Measurements from ENCODE around the gene UBE2E3.

The UBE2E3 gene

DNA sequence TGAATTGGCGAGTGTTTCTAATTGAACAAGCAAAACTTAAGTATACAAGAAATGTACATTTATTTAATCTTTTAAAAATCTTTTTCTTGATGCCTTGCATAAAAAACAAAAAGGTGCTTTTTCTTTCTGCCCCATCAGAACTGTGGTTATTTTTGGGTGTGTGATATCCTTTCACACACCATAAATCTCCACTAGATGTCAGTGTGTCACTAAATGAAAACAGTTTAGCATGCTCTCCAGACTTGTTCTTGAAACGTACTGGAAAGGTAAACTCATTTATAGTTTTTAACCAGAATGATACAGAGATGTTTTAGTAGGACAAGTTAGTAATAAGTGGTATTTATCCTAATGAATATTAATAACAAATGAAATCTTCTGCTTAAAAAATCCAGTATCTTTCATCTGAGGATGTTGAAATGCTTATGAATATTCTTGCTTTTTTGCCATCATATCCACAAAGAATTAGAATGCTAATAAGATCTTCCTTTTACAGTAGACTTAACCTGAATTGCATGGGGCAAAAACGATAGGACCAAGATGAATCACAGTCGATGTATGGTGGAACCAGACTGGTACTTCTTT is 96.8 kb downstream of the UBE2E3 start:
- H3K9me3 ChIP-seq (ENCODE audit: control insufficient read depth, insufficient read depth, low read depth, low read length): no peaks in the 10 kb centered on the region
- H3K4me3 ChIP-seq (ENCODE audit: low read depth, low read length): no peak overlapping the region
- TF ChIP-seq, protein P1, sequence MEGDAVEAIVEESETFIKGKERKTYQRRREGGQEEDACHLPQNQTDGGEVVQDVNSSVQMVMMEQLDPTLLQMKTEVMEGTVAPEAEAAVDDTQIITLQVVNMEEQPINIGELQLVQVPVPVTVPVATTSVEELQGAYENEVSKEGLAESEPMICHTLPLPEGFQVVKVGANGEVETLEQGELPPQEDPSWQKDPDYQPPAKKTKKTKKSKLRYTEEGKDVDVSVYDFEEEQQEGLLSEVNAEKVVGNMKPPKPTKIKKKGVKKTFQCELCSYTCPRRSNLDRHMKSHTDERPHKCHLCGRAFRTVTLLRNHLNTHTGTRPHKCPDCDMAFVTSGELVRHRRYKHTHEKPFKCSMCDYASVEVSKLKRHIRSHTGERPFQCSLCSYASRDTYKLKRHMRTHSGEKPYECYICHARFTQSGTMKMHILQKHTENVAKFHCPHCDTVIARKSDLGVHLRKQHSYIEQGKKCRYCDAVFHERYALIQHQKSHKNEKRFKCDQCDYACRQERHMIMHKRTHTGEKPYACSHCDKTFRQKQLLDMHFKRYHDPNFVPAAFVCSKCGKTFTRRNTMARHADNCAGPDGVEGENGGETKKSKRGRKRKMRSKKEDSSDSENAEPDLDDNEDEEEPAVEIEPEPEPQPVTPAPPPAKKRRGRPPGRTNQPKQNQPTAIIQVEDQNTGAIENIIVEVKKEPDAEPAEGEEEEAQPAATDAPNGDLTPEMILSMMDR (tag by site-specific recombination; IDR thresholded peaks at IDR 0.05): 0 out of 2 replicates have a peak, but pooled peaks have one; percentile 26
- TF ChIP-seq ZNF624 (tag by site-specific recombination; IDR thresholded peaks at IDR 0.05) (no peak), ZNF654 (tag by site-specific recombination; IDR thresholded peaks at IDR 0.05; ENCODE audit: low read depth) (peak; percentile 65), OSR2 (tag by site-specific recombination; IDR thresholded peaks at IDR 0.05) (no peak)
- POLR2A ChIA-PET: no interaction called here
- no peaks in the 10 kb centered on the region for H3K36me3 ChIP-seq (ENCODE audit: control insufficient read depth in 2 of 2, insufficient read depth in 1 of 2, low read length in 2 of 2)
- no peak overlapping the region for H3K27ac ChIP-seq (ENCODE audit: extremely low read depth, low read depth, low read length)
- CTCF ChIA-PET: no interaction called here
- no peaks in the 10 kb centered on the region for H3K4me1 ChIP-seq (ENCODE audit: control insufficient read depth, insufficient read depth, low read length)

DNA sequence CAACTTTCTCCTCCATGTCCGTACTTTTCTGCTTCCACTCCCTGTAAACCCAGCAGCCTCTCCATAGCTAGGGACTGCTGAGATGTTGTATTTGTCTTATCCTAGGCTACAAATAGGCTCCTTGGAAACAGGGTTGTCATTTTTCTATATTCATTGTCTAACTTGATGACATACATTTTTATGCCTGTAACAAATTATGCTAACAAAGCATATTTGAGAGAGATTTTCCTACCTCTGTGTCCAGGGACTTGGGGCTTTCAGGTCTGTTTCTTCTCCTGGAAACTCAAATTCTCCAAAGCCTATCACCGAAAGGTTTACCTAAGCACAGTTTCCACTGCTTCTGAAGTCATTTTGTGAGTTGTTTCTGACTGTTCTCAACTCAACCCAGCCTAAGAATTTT is 102.7 kb downstream of the UBE2E3 start:
- ChIA-PET CTCF (no interaction called here), POLR2A (no interaction called here)
- TF ChIP-seq, protein P2, sequence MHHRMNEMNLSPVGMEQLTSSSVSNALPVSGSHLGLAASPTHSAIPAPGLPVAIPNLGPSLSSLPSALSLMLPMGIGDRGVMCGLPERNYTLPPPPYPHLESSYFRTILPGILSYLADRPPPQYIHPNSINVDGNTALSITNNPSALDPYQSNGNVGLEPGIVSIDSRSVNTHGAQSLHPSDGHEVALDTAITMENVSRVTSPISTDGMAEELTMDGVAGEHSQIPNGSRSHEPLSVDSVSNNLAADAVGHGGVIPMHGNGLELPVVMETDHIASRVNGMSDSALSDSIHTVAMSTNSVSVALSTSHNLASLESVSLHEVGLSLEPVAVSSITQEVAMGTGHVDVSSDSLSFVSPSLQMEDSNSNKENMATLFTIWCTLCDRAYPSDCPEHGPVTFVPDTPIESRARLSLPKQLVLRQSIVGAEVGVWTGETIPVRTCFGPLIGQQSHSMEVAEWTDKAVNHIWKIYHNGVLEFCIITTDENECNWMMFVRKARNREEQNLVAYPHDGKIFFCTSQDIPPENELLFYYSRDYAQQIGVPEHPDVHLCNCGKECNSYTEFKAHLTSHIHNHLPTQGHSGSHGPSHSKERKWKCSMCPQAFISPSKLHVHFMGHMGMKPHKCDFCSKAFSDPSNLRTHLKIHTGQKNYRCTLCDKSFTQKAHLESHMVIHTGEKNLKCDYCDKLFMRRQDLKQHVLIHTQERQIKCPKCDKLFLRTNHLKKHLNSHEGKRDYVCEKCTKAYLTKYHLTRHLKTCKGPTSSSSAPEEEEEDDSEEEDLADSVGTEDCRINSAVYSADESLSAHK (tag by site-specific recombination; IDR thresholded peaks at IDR 0.05): no peak
- TF ChIP-seq, protein P3, sequence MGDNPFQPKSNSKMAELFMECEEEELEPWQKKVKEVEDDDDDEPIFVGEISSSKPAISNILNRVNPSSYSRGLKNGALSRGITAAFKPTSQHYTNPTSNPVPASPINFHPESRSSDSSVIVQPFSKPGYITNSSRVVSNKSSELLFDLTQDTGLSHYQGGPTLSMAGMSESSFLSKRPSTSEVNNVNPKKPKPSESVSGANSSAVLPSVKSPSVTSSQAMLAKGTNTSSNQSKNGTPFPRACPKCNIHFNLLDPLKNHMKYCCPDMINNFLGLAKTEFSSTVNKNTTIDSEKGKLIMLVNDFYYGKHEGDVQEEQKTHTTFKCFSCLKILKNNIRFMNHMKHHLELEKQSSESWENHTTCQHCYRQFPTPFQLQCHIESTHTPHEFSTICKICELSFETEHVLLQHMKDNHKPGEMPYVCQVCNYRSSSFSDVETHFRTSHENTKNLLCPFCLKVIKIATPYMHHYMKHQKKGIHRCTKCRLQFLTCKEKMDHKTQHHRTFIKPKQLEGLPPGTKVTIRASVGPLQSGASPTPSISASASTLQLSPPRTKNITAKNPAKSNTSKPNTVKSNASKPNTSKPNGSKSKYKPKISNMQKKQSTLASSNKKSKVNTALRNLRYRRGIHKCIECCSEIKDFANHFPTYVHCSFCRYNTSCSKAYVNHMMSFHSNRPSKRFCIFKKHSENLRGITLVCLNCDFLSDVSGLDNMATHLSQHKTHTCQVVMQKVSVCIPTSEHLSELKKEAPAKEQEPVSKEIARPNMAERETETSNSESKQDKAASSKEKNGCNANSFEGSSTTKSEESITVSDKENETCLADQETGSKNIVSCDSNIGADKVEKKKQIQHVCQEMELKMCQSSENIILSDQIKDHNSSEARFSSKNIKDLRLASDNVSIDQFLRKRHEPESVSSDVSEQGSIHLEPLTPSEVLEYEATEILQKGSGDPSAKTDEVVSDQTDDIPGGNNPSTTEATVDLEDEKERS (tag by site-specific recombination; IDR thresholded peaks at IDR 0.05): no peak
- no peak for TF ChIP-seq ZNF747 (tag by site-specific recombination; IDR thresholded peaks at IDR 0.05)
- TF ChIP-seq ZBTB8A (tag by site-specific recombination; IDR thresholded peaks at IDR 0.05): no peak
- H3K9me3 ChIP-seq (ENCODE audit: control insufficient read depth, insufficient read depth, low read depth, low read length): no peaks in the 10 kb centered on the region
- no peak overlapping the region for H3K4me3 ChIP-seq (ENCODE audit: low read depth, low read length)
- H3K36me3 ChIP-seq (ENCODE audit: control insufficient read depth in 2 of 2, insufficient read depth in 1 of 2, low read length in 2 of 2): no peaks in the 10 kb centered on the region
- H3K4me1 ChIP-seq (ENCODE audit: control insufficient read depth, insufficient read depth, low read length): no peaks in the 10 kb centered on the region
- H3K27ac ChIP-seq (ENCODE audit: extremely low read depth, low read depth, low read length): no peak overlapping the region

DNA sequence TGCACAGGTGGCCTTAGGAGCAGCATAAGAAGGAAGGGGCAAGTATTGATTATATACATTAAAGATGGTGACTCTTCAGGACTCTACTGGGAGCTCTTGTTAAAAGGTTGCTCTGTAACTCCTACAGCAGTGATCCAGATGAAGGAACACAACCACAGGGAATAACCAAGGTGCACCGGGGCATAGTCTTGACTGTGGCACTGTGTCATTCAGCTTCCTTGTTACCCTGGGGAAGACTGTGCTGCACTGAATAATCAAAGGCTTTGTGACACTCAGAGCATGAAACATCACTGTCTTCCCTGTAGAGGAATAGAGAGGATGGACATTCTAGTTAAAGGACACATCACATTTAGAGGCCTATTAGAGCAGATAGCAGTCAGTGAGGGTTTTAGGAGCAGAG is 105.3 kb downstream of the UBE2E3 start:
- Histone ChIP-seq H3K36me3 (ENCODE audit: control insufficient read depth in 2 of 2, insufficient read depth in 1 of 2, low read length in 2 of 2) (no peaks in the 10 kb centered on the region), H3K9me3 (ENCODE audit: control insufficient read depth, insufficient read depth, low read depth, low read length) (no peaks in the 10 kb centered on the region), H3K4me1 (ENCODE audit: control insufficient read depth, insufficient read depth, low read length) (no peaks in the 10 kb centered on the region), H3K4me3 (ENCODE audit: low read depth, low read length) (no peak overlapping the region), H3K27ac (ENCODE audit: extremely low read depth, low read depth, low read length) (no peak overlapping the region)
- TF ChIP-seq TCF7L2 (IDR thresholded peaks at IDR 0.05; ENCODE audit: borderline replicate concordance, low read depth, low read length) (no peak), OSR2 (tag by site-specific recombination; IDR thresholded peaks at IDR 0.05) (no peak), ZNF747 (tag by site-specific recombination; IDR thresholded peaks at IDR 0.05) (no peak), ZNF169 (tag by site-specific recombination; IDR thresholded peaks at IDR 0.05) (no peak), ZNF585B (tag by site-specific recombination; IDR thresholded peaks at IDR 0.05) (no peak), ZNF366 (tag by site-specific recombination; conservative IDR thresholded peaks at IDR 0.05) (no peak), ZNF560 (tag by site-specific recombination; IDR thresholded peaks at IDR 0.05; ENCODE audit: borderline replicate concordance) (no peak), GLI4 (tag by site-specific recombination; IDR thresholded peaks at IDR 0.05) (no peak), ZNF223 (tag by site-specific recombination; IDR thresholded peaks at IDR 0.05) (no peak), ZNF16 (tag by site-specific recombination; IDR thresholded peaks at IDR 0.05; ENCODE audit: low read depth) (no peak)
- TF ChIP-seq, protein P4, sequence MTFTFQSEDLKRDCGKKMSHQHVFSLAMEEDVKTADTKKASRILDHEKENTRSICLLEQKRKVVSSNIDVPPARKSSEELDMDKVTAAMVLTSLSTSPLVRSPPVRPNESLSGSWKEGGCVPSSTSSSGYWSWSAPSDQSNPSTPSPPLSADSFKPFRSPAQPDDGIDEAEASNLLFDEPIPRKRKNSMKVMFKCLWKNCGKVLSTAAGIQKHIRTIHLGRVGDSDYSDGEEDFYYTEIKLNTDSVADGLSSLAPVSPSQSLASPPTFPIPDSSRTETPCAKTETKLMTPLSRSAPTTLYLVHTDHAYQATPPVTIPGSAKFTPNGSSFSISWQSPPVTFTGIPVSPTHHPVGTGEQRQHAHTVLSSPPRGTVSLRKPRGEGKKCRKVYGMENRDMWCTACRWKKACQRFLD (tag by site-specific recombination; IDR thresholded peaks at IDR 0.05): no peak
- TF ChIP-seq, protein P5, sequence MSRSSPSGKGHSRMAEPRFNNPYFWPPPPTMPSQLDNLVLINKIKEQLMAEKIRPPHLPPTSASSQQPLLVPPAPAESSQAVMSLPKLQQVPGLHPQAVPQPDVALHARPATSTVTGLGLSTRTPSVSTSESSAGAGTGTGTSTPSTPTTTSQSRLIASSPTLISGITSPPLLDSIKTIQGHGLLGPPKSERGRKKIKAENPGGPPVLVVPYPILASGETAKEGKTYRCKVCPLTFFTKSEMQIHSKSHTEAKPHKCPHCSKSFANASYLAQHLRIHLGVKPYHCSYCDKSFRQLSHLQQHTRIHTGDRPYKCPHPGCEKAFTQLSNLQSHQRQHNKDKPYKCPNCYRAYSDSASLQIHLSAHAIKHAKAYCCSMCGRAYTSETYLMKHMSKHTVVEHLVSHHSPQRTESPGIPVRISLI (tag by site-specific recombination; IDR thresholded peaks at IDR 0.05): no peak
- TF ChIP-seq, protein P6, sequence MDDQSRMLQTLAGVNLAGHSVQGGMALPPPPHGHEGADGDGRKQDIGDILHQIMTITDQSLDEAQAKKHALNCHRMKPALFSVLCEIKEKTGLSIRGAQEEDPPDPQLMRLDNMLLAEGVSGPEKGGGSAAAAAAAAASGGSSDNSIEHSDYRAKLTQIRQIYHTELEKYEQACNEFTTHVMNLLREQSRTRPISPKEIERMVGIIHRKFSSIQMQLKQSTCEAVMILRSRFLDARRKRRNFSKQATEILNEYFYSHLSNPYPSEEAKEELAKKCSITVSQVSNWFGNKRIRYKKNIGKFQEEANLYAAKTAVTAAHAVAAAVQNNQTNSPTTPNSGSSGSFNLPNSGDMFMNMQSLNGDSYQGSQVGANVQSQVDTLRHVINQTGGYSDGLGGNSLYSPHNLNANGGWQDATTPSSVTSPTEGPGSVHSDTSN (CRISPR knock-in tag; IDR thresholded peaks at IDR 0.05): no peak
- ChIA-PET POLR2A (no interaction called here), CTCF (interaction anchor here (0.6 kb wide), 2 partner anchors 189 to 487 kb away, joined by 3 to 6 read pairs; no protein-coding TSS in a partner anchor)

All from HEK293 (cell line).